ENCODE results near the gene TMED1.

DNA sequence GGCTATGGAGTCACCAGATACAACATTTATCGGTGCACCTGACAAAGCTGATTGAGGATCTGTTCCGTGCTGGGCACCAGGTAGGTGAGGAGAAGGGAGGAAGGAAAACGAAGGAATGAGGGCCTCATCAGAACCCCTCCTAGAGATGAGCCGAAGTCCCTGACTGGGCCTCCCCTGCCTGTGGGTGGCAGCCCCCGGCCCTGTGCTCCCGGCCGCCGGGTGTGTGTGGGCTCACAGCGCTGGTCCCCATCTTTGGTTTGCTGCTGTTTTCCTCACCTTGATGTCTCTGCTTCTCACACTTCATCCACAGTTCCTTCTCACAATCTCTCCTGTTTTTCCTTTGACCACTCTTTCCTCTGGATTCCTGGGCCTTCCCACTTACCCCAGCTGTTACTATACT is 32.8 kb downstream of the TMED1 start:
- TF ChIP-seq POLR2A (IDR thresholded peaks at IDR 0.05; ENCODE audit: low read length) (no peak), GATA1 (IDR thresholded peaks at IDR 0.05; ENCODE audit: low read depth, low read length) (no peak)

Data from erythroblast (primary cell).